C4-2B (cell line): ENCODE data around the gene TCF3.

Experiments
- ZFX ChIP-seq: fragments of 450-650 bp; IDR thresholded peaks from 2 replicates; pipeline ENCODE4 v1.6.1; 2017
- TF ChIP-seq, protein P1 (sequence below): fragments of 450-650 bp; conservative IDR thresholded peaks from 2 replicates; pipeline ENCODE4 v1.5.1; 2017; ENCODE audit warnings: mild to moderate bottlenecking

DNA sequence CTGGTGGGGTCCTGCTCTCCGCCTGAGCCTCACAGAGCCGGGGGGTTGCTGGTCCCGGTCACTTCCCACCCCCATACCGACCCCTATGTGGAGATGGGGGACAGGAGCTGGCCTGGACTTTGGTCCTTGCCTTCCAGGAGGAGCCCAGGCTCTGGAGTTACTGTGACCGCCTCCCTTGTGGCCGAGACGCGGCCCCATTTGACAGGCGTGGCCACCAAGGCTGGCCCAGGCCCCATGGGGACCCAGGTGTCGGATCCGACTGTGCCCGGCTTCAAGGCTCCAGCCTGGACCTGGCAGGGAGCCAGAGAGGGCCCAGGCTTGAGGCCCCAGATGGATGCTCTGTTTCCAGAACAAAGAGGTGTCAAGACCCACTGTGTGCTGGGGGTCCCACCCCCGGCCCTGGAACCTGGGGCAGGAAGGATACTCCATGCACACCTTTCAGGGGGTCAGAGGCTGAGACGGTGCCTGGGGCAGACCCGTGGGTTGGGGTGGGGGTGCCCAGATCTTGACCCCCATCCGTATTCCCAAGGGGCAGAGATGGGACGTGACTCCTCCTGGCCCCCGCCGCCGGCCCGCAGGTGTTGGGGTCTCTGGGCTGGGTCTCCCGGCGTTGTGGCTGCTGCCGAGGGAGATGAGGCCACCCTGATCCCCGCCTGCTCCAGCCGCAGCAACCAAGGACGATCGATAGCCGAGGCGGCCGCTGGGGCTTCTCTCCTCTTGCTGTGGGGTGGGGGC, 47.8 kb upstream of the TCF3 start:
- TF ChIP-seq, protein P1, sequence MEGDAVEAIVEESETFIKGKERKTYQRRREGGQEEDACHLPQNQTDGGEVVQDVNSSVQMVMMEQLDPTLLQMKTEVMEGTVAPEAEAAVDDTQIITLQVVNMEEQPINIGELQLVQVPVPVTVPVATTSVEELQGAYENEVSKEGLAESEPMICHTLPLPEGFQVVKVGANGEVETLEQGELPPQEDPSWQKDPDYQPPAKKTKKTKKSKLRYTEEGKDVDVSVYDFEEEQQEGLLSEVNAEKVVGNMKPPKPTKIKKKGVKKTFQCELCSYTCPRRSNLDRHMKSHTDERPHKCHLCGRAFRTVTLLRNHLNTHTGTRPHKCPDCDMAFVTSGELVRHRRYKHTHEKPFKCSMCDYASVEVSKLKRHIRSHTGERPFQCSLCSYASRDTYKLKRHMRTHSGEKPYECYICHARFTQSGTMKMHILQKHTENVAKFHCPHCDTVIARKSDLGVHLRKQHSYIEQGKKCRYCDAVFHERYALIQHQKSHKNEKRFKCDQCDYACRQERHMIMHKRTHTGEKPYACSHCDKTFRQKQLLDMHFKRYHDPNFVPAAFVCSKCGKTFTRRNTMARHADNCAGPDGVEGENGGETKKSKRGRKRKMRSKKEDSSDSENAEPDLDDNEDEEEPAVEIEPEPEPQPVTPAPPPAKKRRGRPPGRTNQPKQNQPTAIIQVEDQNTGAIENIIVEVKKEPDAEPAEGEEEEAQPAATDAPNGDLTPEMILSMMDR, result no peak
- TF ChIP-seq ZFX, result no peak
